Left ventricle myocardium superior (tissue), 1 donor: ENCODE results near the gene PTPRN2. TPM values are rescaled to one million over a fixed set of nuclear protein-coding genes. Genes with fewer than 3 reads are reported as not detected.
"Not testable (repeated sequence)": the region's sequence is repeated elsewhere in the genome, so short reads cannot be mapped to it uniquely, and the experiment has no call there.

Experiments used
- ATAC-seq: fragments of 200-7000 bp; cut with Tn5 transposase; one replicate; pipeline ENCODE4 v1.9.1; 2020; ENCODE audit warnings: mild to moderate bottlenecking, moderate library complexity
- DNase-seq: peaks from one replicate; pipeline ENCODE4 v3.0.0-alpha.2; 2020
- intact Hi-C: fragments of 100-400 bp; cut with micrococcal nuclease; formaldehyde crosslinking; loops from one replicate; pipeline ENCODE4 v1.11.0; 2022
- total RNA-seq: library from RNA; stranded (reverse); fragmentation: NEBNext Ultra II Directional; extraction: Animal tissue kit (Norgen Biotek cat#: 25700); gene quantifications from one replicate; pipeline ENCODE4 v1.2.1, GENCODE V29; 2021
- donor health status: DM: no; HTN: yes; CAD: no; lungs with severe emphysema.

PTPRN2 gene
- total RNA-seq, 1 donor from 2014 or later: 1.3 TPM

- intact Hi-C loops: no loop called here
- ATAC-seq: no peak
Observed at GRCh38 chr7:158538156-158538946, 49.3 kb downstream of the PTPRN2 start.

GRCh38 chr7:158537516-158537882 lies 50.1 kb downstream of the PTPRN2 start:
- intact Hi-C loops: no loop called here
- ATAC-seq (no peak), DNase-seq (no peak)

More at GRCh38 chr7:158538156-158538946, 49.3 kb downstream of the PTPRN2 start:
- no peak for DNase-seq

GRCh38 chr7:158536871-158537515 lies 50.6 kb downstream of the PTPRN2 start:
- ATAC-seq: no peak
- intact Hi-C loops: no loop called here
- DNase-seq: no peak

GRCh38 chr7:158535079-158535478 lies 52.5 kb downstream of the PTPRN2 start:
- ATAC-seq: no peak
- intact Hi-C loops: no loop called here
- DNase-seq: no peak

GRCh38 chr7:158534598-158534997 lies 53.0 kb downstream of the PTPRN2 start:
- no peak for ATAC-seq
- intact Hi-C loops: no loop called here
- no peak for DNase-seq

GRCh38 chr7:158534134-158534515 lies 53.5 kb downstream of the PTPRN2 start:
- DNase-seq, intact Hi-C loops, ATAC-seq: not testable (repeated sequence)

GRCh38 chr7:158533386-158534133 lies 54.1 kb downstream of the PTPRN2 start:
- DNase-seq (no peak), ATAC-seq (no peak)
- intact Hi-C loops: no loop called here

- intact Hi-C loops: no loop called here
- no peak for DNase-seq
Observed at GRCh38 chr7:158532093-158532627, 55.5 kb downstream of the PTPRN2 start.

GRCh38 chr7:158531661-158532060 lies 56.0 kb downstream of the PTPRN2 start:
- intact Hi-C loops: no loop called here
- DNase-seq: no peak
- ATAC-seq: no peak

More at GRCh38 chr7:158532093-158532627, 55.5 kb downstream of the PTPRN2 start:
- no peak for ATAC-seq

- DNase-seq (no peak), ATAC-seq (no peak)
- intact Hi-C loops: no loop called here
Observed at GRCh38 chr7:158530800-158531609, 56.6 kb downstream of the PTPRN2 start.

- no peak for DNase-seq
- intact Hi-C loops: no loop called here
- ATAC-seq: no peak
Observed at GRCh38 chr7:158529181-158530096, 58.2 kb downstream of the PTPRN2 start.

- DNase-seq (no peak), ATAC-seq (no peak)
Observed at GRCh38 chr7:158527915-158528502, 59.6 kb downstream of the PTPRN2 start.

GRCh38 chr7:158527495-158527894 lies 60.1 kb downstream of the PTPRN2 start:
- DNase-seq: no peak
- no peak for ATAC-seq
- intact Hi-C loops: no loop called here

More at GRCh38 chr7:158527915-158528502, 59.6 kb downstream of the PTPRN2 start:
- intact Hi-C loops: no loop called here

GRCh38 chr7:158527038-158527437 lies 60.6 kb downstream of the PTPRN2 start:
- ATAC-seq (no peak), DNase-seq (no peak)
- intact Hi-C loops: no loop called here

GRCh38 chr7:158526531-158526930 lies 61.1 kb downstream of the PTPRN2 start:
- intact Hi-C loops: no loop called here
- DNase-seq (no peak), ATAC-seq (no peak)

GRCh38 chr7:158525648-158526484 lies 61.8 kb downstream of the PTPRN2 start:
- DNase-seq (no peak), ATAC-seq (no peak)
- intact Hi-C loops: no loop called here
